HG03442 (cell line): ENCODE data around the gene CD96.
"Not testable (repeated sequence)": the region's sequence is repeated elsewhere in the genome, so short reads cannot be mapped to it uniquely, and the experiment has no call there.

Source experiments
- ATAC-seq: cut with Tn5 transposase; IDR thresholded peaks from one replicate; pipeline ENCODE4 v1.9.1; 2021; ENCODE audit warnings: mild to moderate bottlenecking, moderate library complexity; ENCODE audit not compliant: unreplicated experiment

The CD96 gene

GRCh38 chr3:111541911-111542483 is at the start of gene CD96:
TSS of gene CD96 (plus strand) at chr3:111542197. CDS start at chr3:111542249, 52 bp downstream.
- peak; percentile 44 for ATAC-seq

GRCh38 chr3:111493276-111493675 is 48.7 kb upstream of the CD96 start:
- no peak for ATAC-seq

GRCh38 chr3:111496894-111497559 is 45.0 kb upstream of the CD96 start:
- ATAC-seq: no peak

GRCh38 chr3:111498022-111498421 is 44.0 kb upstream of the CD96 start:
- ATAC-seq: no peak

- peak; percentile 87 for ATAC-seq
Observed at GRCh38 chr3:111506435-111506834, 35.6 kb upstream of the CD96 start.

- no peak for ATAC-seq
Observed at GRCh38 chr3:111509308-111509707, 32.7 kb upstream of the CD96 start.

GRCh38 chr3:111517801-111518200 is 24.2 kb upstream of the CD96 start:
- ATAC-seq: no peak

- ATAC-seq: no peak
Observed at GRCh38 chr3:111519178-111519855, 22.7 kb upstream of the CD96 start.

- no peak for ATAC-seq
Observed at GRCh38 chr3:111521891-111522290, 20.1 kb upstream of the CD96 start.

GRCh38 chr3:111524486-111524885 is 17.5 kb upstream of the CD96 start:
- ATAC-seq: not testable (repeated sequence)

- ATAC-seq: no peak
Observed at GRCh38 chr3:111531446-111531845, 10.6 kb upstream of the CD96 start.

- ATAC-seq: no peak
Observed at GRCh38 chr3:111534701-111535100, 7.3 kb upstream of the CD96 start.

- ATAC-seq: no peak
Observed at GRCh38 chr3:111538111-111538510, 3.9 kb upstream of the CD96 start.

GRCh38 chr3:111538681-111539083 is 3.3 kb upstream of the CD96 start:
- ATAC-seq: peak; percentile 38

GRCh38 chr3:111539351-111540331 is 2.4 kb upstream of the CD96 start:
- ATAC-seq: peak; percentile 54

- no peak for ATAC-seq
Observed at GRCh38 chr3:111541391-111541790, 606 bp upstream of the CD96 start.

GRCh38 chr3:111542611-111543300 is 759 bp downstream of the CD96 start:
- no peak for ATAC-seq

- ATAC-seq: no peak
Observed at GRCh38 chr3:111545349-111545748, 3.4 kb downstream of the CD96 start.

- peak; percentile 80 for ATAC-seq
Observed at GRCh38 chr3:111547631-111548030, 5.6 kb downstream of the CD96 start.

GRCh38 chr3:111548092-111548491 is 6.1 kb downstream of the CD96 start:
- peak; percentile 71 for ATAC-seq
